Psoas muscle (tissue), 8 donors: ENCODE measurements around the gene IGSF8. TPM values are rescaled to one million over a fixed set of nuclear protein-coding genes. Genes with fewer than 3 reads are reported as not detected.
A peak's percentile ranks its signal among the peaks of the same experiment; 100 is the strongest.

ENCODE experiments used
- ATAC-seq, 4 donors: fragments of 200-7000 bp; cut with Tn5 transposase; one replicate each; pipeline ENCODE4 v1.9.1; 2020; ENCODE audit warnings: moderate library complexity in 3 of 4, mild to moderate bottlenecking in 2 of 4
- DNase-seq, 2 donors: peaks; one replicate each; pipeline ENCODE4 v3.0.0-alpha.2; 2020
- H3K27ac ChIP-seq: fragments of 200-600 bp; one replicate; pipeline ENCODE4 v1.8.0; 2022
- H3K27me3 ChIP-seq, 3 donors: fragments of 200-600 bp in 1 of 3; one replicate each; pipeline versions ENCODE4 v1.6.1 to v1.8.0; 2013 to 2022; ENCODE audit warnings: low read length in 2 of 3, mild to moderate bottlenecking in 2 of 3, moderate library complexity in 1 of 3; ENCODE audit not compliant: insufficient read depth in 3 of 3
- H3K36me3 ChIP-seq, 2 donors: fragments of 200-600 bp in 1 of 2; one replicate each; pipeline versions ENCODE4 v1.6.1 to v1.8.0; 2013 to 2022; ENCODE audit warnings: low read depth in 1 of 2, mild to moderate bottlenecking in 1 of 2, moderate library complexity in 1 of 2; ENCODE audit not compliant: insufficient read depth in 1 of 2
- H3K4me1 ChIP-seq: fragments of 200-600 bp; one replicate; pipeline ENCODE4 v1.8.0; 2022
- H3K4me3 ChIP-seq: fragments of 200-600 bp; one replicate; pipeline ENCODE4 v1.8.0; 2022; ENCODE audit warnings: mild to moderate bottlenecking
- H3K9me3 ChIP-seq: fragments of 200-600 bp; one replicate; pipeline ENCODE4 v1.8.0; 2022
- WGBS, 3 donors: extraction: QIAGEN DNeasy Blood & Tissue Kit; methylation state at CpG; one replicate each; pipeline versions ENCODE4 v1.1.6 to v1.1.7; 2013; 5-methylcytosine and 5-hydroxymethylcytosine counted together
- intact Hi-C, 2 donors: fragments of 100-400 bp; cut with DNase I; formaldehyde crosslinking; loops; one replicate each; pipeline versions ENCODE4 v1.11.0 to v1.14.2; 2022
- polyA plus RNA-seq, 3 donors: library from polyadenylated mRNA; stranded (reverse); fragments of 200-250 nt; gene quantifications; one replicate each; pipeline ENCODE4 v1.2.3, GENCODE V29; 2013
- total RNA-seq, 4 donors: library from RNA; stranded (reverse); fragmentation: NEBNext Ultra II Directional in 2 of 4; extraction: Animal tissue kit (Norgen Biotek cat#: 25700) in 2 of 4; gene quantifications; one replicate each; pipeline versions ENCODE4 v1.2.1 to v1.2.4, GENCODE V29; 2021 to 2023
- TF ChIP-seq, protein P1 (sequence below): fragments of 200-600 bp; IDR thresholded peaks from one replicate; pipeline ENCODE4 v1.8.0; 2022; ENCODE audit warnings: antibody characterized with exemption
- donor health status: healthy with polysubstance abuse.
- donor health status: DM: no; HTN: no; CAD: no; lungs with moderate emphysema.
- donor health status: Bipolar disorder and iron deficiency.
- donor health status: healthy.
- donor health status: DM: yes; HTN: yes; CAD: no.
- donor health status: DM: no; HTN: no; CAD: no.
- donor health status: DM: no; HTN: no; CAD: no.
- donor health status: DM: yes; HTN: yes; CAD: no.

The IGSF8 gene
- total and polyA plus RNA-seq, 7 donors, result 4.3 to 8.6 (median 6.4) TPM

GRCh38 chr1:160087118-160087662 is 11.2 kb downstream of the IGSF8 start:
- Histone ChIP-seq H3K4me1 (no peaks in the 10 kb centered on the region), H3K9me3 (no peaks in the 10 kb centered on the region), H3K36me3 (peaks cover 0 to 8% of the 10 kb centered on the region in 2 donors), H3K27ac (no peak overlapping the region), H3K27me3 (peaks cover 0 to 13% (median 0%) of the 10 kb centered on the region in 3 donors), H3K4me3 (no peak overlapping the region)
- DNase-seq (no peak), ATAC-seq (no peak)
- TF ChIP-seq, protein P1, sequence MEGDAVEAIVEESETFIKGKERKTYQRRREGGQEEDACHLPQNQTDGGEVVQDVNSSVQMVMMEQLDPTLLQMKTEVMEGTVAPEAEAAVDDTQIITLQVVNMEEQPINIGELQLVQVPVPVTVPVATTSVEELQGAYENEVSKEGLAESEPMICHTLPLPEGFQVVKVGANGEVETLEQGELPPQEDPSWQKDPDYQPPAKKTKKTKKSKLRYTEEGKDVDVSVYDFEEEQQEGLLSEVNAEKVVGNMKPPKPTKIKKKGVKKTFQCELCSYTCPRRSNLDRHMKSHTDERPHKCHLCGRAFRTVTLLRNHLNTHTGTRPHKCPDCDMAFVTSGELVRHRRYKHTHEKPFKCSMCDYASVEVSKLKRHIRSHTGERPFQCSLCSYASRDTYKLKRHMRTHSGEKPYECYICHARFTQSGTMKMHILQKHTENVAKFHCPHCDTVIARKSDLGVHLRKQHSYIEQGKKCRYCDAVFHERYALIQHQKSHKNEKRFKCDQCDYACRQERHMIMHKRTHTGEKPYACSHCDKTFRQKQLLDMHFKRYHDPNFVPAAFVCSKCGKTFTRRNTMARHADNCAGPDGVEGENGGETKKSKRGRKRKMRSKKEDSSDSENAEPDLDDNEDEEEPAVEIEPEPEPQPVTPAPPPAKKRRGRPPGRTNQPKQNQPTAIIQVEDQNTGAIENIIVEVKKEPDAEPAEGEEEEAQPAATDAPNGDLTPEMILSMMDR, result no peak
- intact Hi-C loops, result loop anchor here (5.0 to 10.0 kb wide), 2 partner anchors 205 to 288 kb away; no protein-coding TSS in a partner anchor
- 92 to 95% (median 95%) methylated on average over 11 to 12 of the region's 12 CpGs for WGBS, 3 donors

GRCh38 chr1:160086456-160086892 is 11.9 kb downstream of the IGSF8 start:
- 58 to 71% (median 66%) methylated on average over 5 of the region's 5 CpGs for WGBS, 3 donors
- intact Hi-C loops, result loop anchor here (5.0 to 10.0 kb wide), 2 partner anchors 206 to 288 kb away; no protein-coding TSS in a partner anchor
- ATAC-seq (peak in 1 of 4 donors; percentile 41), DNase-seq (no peak)
- TF ChIP-seq, protein P1, result no peak
- H3K4me3 ChIP-seq, result no peak overlapping the region
- peaks cover 0 to 19% (median 0%) of the 10 kb centered on the region in 3 donors for H3K27me3 ChIP-seq
- no peaks in the 10 kb centered on the region for H3K4me1 ChIP-seq
- peak overlapping the region; percentile 27 for H3K27ac ChIP-seq
- peaks cover 0 to 1% of the 10 kb centered on the region in 2 donors for H3K36me3 ChIP-seq
- no peaks in the 10 kb centered on the region for H3K9me3 ChIP-seq

GRCh38 chr1:160085686-160086455 is 12.5 kb downstream of the IGSF8 start:
- peak; percentile 84 to 91 for DNase-seq

DNA sequence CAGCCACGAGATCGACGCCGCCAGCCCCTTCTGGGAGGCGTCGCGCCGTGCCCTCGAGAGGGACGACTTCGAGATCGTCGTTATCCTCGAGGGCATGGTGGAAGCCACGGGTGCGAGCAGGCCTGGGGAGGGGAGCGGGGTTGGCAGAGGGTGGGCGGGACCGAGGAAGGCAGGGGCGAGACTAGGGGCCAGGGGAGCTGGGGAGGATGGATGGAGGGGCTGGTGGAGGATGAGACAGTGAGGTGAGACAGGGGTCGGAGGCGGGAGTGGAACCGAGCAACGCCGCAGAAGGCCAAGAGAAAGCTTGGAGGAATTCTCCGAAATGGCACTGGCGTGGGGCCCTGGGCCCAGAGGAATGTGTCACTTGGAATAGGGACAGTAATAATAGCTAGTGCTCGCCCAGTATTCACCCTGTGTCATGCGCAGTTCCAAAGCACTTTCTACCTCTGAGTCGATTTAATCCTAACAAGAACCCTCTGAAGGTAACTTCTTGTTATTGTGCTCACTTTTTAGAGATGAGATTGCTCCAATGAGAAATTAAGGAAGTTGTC is 13.6 kb downstream of the IGSF8 start:
- WGBS, 3 donors, result 81 to 86% (median 84%) methylated on average over 30 of the region's 30 CpGs
- no peaks in the 10 kb centered on the region for H3K4me1 ChIP-seq
- DNase-seq (no peak), ATAC-seq (no peak)
- intact Hi-C loops, result loop anchor here (5.0 to 10.0 kb wide), 3 partner anchors 38 to 290 kb away; no protein-coding TSS in a partner anchor
- no peaks in the 10 kb centered on the region for H3K9me3 ChIP-seq
- H3K27ac ChIP-seq, result no peak overlapping the region
- TF ChIP-seq, protein P1, result no peak
- peaks cover 0 to 21% (median 0%) of the 10 kb centered on the region in 3 donors for H3K27me3 ChIP-seq
- no peaks in the 10 kb centered on the region for H3K36me3 ChIP-seq
- H3K4me3 ChIP-seq, result no peak overlapping the region

More at GRCh38 chr1:160085686-160086455, 12.5 kb downstream of the IGSF8 start:
- Histone ChIP-seq H3K9me3 (no peaks in the 10 kb centered on the region), H3K4me3 (no peak overlapping the region), H3K27me3 (peaks cover 0 to 21% (median 0%) of the 10 kb centered on the region in 3 donors), H3K27ac (peak overlapping the region; percentile 27), H3K4me1 (no peaks in the 10 kb centered on the region), H3K36me3 (no peaks in the 10 kb centered on the region)
- peak; percentile 79 to 92 (median 82) for ATAC-seq
- TF ChIP-seq, protein P1, result peak; percentile 88
- WGBS, 3 donors, result 33 to 44% (median 41%) methylated on average over 17 to 19 of the region's 19 CpGs
- intact Hi-C loops, result loop anchor here (5.0 to 10.0 kb wide), 2 partner anchors 206 to 289 kb away; no protein-coding TSS in a partner anchor
